RWPE1 (cell line): ENCODE measurements around the gene ZFAND3.

Source experiments
- CTCF ChIA-PET: fragments of 350-600 bp; sonication (Branson Sonifier 250); formaldehyde crosslinking; extraction: SDS; loops from one replicate; lab custom pipeline; 2021; lab: Yijun Ruan, JAX
- POLR2A ChIA-PET: fragments of 400-600 bp; formaldehyde crosslinking; extraction: SDS; loops from one replicate; lab custom pipeline; 2020; ENCODE audit warnings: antibody characterized with exemption; ENCODE audit not compliant: low non-redundant PET; lab: Yijun Ruan, JAX
- DNase-seq: peaks from one replicate; pipeline ENCODE4 v3.0.0; 2012; ENCODE audit warnings: low spot score
- H3K27ac ChIP-seq: fragments of 450-650 bp; 2 replicates; pipeline ENCODE4 v1.5.1; 2017
- TF ChIP-seq, protein P1 (sequence below): fragments of 450-650 bp; conservative IDR thresholded peaks from 2 replicates; pipeline ENCODE4 v1.5.1; 2017; ENCODE audit warnings: low read depth, mild to moderate bottlenecking

The ZFAND3 gene

DNA sequence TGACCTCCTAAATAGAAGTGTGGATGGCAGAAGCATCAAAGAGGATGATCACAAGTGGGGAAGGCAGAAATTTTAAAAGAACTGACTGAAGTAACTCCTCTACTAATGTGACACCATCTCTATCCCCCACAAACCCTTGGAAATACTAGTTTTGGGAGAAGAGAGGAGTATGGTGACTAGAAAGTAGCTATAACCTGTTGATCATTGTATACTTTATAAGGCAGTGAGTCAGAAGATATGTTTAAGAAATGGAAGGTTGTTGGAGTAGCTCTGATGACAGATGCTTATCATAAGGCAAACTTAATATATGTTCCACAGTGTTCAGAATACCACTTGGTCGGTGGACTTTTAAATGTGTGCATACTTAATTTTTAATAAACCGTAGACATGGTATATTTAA, 116.6 kb downstream of the ZFAND3 start:
- POLR2A ChIA-PET, result no interaction called here
- CTCF ChIA-PET, result interaction anchor here (0.6 kb wide), 1 partner anchor 103 kb away, joined by 6 read pairs; no protein-coding TSS in a partner anchor
- DNase-seq, result no peak
- H3K27ac ChIP-seq, result no peak overlapping the region
- TF ChIP-seq, protein P1, sequence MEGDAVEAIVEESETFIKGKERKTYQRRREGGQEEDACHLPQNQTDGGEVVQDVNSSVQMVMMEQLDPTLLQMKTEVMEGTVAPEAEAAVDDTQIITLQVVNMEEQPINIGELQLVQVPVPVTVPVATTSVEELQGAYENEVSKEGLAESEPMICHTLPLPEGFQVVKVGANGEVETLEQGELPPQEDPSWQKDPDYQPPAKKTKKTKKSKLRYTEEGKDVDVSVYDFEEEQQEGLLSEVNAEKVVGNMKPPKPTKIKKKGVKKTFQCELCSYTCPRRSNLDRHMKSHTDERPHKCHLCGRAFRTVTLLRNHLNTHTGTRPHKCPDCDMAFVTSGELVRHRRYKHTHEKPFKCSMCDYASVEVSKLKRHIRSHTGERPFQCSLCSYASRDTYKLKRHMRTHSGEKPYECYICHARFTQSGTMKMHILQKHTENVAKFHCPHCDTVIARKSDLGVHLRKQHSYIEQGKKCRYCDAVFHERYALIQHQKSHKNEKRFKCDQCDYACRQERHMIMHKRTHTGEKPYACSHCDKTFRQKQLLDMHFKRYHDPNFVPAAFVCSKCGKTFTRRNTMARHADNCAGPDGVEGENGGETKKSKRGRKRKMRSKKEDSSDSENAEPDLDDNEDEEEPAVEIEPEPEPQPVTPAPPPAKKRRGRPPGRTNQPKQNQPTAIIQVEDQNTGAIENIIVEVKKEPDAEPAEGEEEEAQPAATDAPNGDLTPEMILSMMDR, result no peak

DNA sequence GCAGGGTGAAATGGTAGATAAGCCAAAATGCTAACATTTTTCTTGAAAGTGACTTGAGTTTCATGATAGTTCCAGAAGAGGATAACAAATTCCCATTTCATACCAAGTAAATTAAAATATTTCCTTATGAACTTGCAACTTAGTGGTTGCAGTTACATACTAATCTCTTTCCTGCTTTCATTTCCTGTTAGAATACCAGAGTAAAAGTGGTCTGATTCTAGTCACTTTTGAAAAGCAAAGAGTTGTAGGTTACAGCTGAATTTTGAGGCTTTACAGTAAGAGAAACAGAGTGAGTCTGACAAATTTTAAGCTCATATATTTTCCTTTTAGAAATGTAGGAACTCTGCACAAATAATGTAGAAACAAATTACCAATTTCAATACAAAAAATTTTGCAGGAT, 117.4 kb downstream of the ZFAND3 start:
- POLR2A ChIA-PET, result no interaction called here
- TF ChIP-seq, protein P1, result no peak
- CTCF ChIA-PET, result interaction anchor here (1.0 kb wide), 1 partner anchor 75 kb away, joined by 5 read pairs; no protein-coding TSS in a partner anchor
- DNase-seq, result no peak
- H3K27ac ChIP-seq, result no peak overlapping the region

DNA sequence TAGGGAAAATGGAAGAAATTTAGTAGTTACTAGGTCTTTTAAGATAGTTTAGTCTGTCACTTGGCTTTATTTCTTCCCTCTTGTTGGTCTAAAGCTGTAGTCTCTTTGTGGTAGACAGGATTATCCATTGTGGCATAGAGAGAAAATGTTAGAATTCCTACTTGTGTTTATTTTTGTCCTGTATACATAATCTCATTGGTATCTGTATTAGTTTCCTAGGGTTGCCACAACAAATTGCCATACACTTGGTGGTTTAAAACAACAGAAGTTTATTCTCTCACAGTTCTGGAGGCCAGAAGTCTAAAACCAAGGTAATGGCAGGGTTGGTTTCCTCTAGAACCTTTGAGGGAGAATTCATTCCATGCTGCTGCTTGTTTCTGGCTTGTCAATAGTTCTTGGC, 119.4 kb downstream of the ZFAND3 start:
- ChIA-PET CTCF (no interaction called here), POLR2A (no interaction called here)
- DNase-seq, result no peak
- H3K27ac ChIP-seq, result no peak overlapping the region
- TF ChIP-seq, protein P1, result no peak

DNA sequence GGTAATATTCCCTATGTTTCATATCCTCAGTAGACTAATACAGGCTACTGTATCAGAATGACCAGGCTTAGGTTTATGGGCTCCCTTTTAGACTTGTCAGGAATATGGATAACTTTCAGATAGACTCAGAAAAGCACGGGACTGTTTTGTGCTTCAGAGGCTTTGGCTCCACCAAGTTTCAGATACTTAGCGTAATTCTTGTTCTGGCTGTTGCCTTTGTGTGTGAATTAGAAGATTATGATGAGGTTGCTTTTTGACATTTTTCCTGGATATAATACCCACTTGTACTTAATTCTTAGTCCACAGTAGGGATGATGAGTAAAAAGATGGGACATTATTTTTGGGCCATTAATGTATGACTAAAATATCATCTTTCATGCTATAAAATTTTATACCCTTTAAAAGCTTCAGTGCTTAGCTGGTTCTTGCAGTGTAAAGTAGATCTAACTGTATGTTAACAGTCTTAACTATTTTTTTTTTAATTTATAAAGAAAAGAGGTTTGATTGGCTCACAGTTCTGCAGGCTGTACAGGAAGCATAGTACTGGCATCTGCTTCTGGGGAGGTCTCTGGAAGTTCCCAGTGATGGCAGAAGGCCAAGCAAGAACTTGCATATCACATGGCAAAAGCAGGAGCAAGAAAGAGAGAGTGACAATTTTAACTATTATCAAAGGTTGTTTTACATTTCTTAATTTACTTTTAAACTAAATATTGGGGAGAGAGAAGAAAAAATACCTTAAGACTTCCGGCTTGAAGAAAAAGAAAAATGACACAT, 120.7 kb downstream of the ZFAND3 start:
- CTCF ChIA-PET, result interaction anchor here (0.6 kb wide), 1 partner anchor 119 kb away, joined by 3 read pairs; no protein-coding TSS in a partner anchor
- H3K27ac ChIP-seq, result no peak overlapping the region
- no peak for DNase-seq
- TF ChIP-seq, protein P1, result no peak
- POLR2A ChIA-PET, result no interaction called here

DNA sequence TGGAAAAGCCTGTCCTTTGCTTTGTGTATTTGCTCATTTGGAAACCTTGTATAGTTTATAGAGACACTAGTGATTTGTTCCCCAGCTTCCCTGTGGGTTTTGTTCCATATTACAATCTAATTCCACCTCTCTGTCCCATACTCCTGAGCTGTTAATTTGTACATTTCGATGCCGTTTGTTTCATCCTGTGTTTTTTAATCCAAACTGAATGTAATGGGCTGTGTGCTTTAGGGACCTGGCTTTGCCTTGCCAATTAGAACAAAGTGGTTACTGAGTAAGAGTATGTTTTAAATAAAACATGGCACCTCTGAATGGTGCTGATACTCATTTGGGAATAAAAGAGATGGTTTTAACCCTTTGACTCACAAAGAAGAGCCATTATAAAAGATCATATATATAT, 122.3 kb downstream of the ZFAND3 start:
- POLR2A ChIA-PET, result no interaction called here
- CTCF ChIA-PET, result interaction anchor here (0.6 kb wide), 1 partner anchor 44 kb away, joined by 3 read pairs; no protein-coding TSS in a partner anchor
- DNase-seq, result no peak
- TF ChIP-seq, protein P1, result no peak
- H3K27ac ChIP-seq, result no peak overlapping the region

DNA sequence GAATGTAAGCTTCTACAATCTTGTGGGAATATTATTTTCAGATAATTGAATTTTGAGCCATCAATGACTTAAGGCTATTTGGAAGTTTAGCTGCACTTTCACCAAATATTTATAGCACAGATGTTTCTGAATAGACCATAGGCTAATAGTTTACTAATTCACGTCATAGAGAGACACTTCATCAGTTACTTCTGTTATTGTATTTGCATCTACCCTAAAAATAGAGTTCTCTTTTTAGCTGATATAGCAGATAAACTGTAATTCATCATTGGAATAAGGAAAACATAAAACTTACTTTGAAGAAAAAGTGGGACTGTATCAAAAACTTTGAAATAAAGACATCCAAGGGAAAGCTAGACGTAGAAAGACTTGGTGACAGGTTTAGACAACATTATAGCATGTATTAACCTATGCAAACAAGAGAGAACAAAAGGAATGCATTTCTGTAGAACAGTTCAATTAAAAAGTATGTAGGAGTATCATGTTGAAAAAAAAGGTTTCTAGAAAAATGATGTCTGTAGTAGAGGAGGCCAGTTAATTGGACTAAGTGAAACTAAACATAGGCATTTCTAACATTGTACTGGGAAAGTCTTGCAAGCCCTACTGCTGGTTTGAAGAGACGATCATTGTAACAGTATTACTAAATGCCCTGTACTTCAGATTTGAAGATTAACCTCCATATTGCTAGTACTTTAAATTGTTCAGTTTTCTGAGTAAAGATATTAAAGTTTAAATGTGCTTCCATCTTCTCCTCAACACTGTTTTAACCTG, 123.3 kb downstream of the ZFAND3 start:
- H3K27ac ChIP-seq, result no peak overlapping the region
- POLR2A ChIA-PET, result no interaction called here
- TF ChIP-seq, protein P1, result no peak
- no peak for DNase-seq
- CTCF ChIA-PET, result no interaction called here
